GM12878 (cell line): ENCODE measurements around the gene HMCN2. TPM values are rescaled to one million over a fixed set of nuclear protein-coding genes. Genes with fewer than 3 reads are reported as not detected.

Source experiments
- ATAC-seq: fragments of 200-7000 bp; cut with Tn5 transposase; 3 replicates; pipeline ENCODE4 v1.9.1; 2020; ENCODE audit warnings: mild to moderate bottlenecking, moderate library complexity
- BruUV-seq: library from RNA; stranded (reverse); fragments of 400-500 nt; replicated peaks from 2 replicates; lab custom pipeline; 2021; lab: Mats Ljungman, UMichigan
- CTCF ChIA-PET: fragments of 300-600 bp; sonication (Branson Sonifier 250); formaldehyde crosslinking; extraction: SDS; loops from one replicate; lab custom pipeline; 2021; ENCODE audit warnings: inconsistent platforms; lab: Yijun Ruan, JAX
- POLR2A ChIA-PET: fragments of 350-600 bp; formaldehyde crosslinking; extraction: SDS; loops from one replicate; lab custom pipeline; 2021; ENCODE audit warnings: inconsistent platforms; lab: Charles Lee
- RAD21 ChIA-PET: fragments of 300-600 bp; sonication (Branson Sonifier 250); formaldehyde crosslinking; loops from one replicate; lab custom pipeline; 2023; ENCODE audit warnings: antibody characterized with exemption; ENCODE audit not compliant: unreplicated experiment; lab: Charles Lee
- SMC1A ChIA-PET: fragments of 300-600 bp; sonication (Branson Sonifier 250); formaldehyde crosslinking; loops from one replicate; lab custom pipeline; 2023; ENCODE audit not compliant: unreplicated experiment, uncharacterized antibody; lab: Charles Lee
- DNase-seq: peaks from one replicate; pipeline ENCODE4 v3.0.0-alpha.2; 2011; ENCODE audit warnings: low read depth, low spot score
- FAIRE-seq: peaks from 3 replicates; lab custom pipeline; 2011; peaks lifted over from hg19 to GRCh38; lab: Jason Lieb, UNC
- H2AFZ ChIP-seq: 2 replicates; pipeline ENCODE4 v1.6.0; 2011; ENCODE audit warnings: low read depth, low read length, control low read depth; ENCODE audit not compliant: control insufficient read depth
- H3K27ac ChIP-seq: 2 replicates; pipeline ENCODE4 v1.5.1; 2011; ENCODE audit warnings: control low read depth; ENCODE audit not compliant: control insufficient read depth, insufficient read depth
- H3K27me3 ChIP-seq, 2 experiments: replicated peaks in 1 of 2; 2 replicates each; pipeline versions ENCODE4 v1.6.0 to v1.6.1; 2011; ENCODE audit warnings: low read length in 1 of 2; ENCODE audit not compliant: control insufficient read depth in 2 of 2, insufficient read depth in 2 of 2
- H3K36me3 ChIP-seq, 2 experiments: 2 replicates each; pipeline ENCODE4 v1.5.1; 2011; ENCODE audit warnings: low read length in 1 of 2; ENCODE audit not compliant: control insufficient read depth in 2 of 2, insufficient read depth in 2 of 2
- H3K4me1 ChIP-seq: 2 replicates; pipeline ENCODE4 v1.6.1; 2011; ENCODE audit warnings: mild to moderate bottlenecking, low read length, moderate library complexity, mixed read lengths; ENCODE audit not compliant: control insufficient read depth, insufficient read depth
- H3K4me2 ChIP-seq: 2 replicates; pipeline ENCODE4 v1.6.0; 2011; ENCODE audit warnings: control low read depth; ENCODE audit not compliant: control insufficient read depth, insufficient read depth
- H3K4me3 ChIP-seq: fragments of 200-600 bp; sonication (generic); 2 replicates; pipeline ENCODE4 v1.5.1; 2016
- H3K79me2 ChIP-seq: 2 replicates; pipeline ENCODE4 v1.6.0; 2011; ENCODE audit warnings: low read length; ENCODE audit not compliant: control insufficient read depth, insufficient read depth
- H3K9ac ChIP-seq: 2 replicates; pipeline ENCODE4 v1.8.0; 2011; ENCODE audit warnings: low read length, control low read depth, mixed read lengths; ENCODE audit not compliant: control insufficient read depth, insufficient read depth
- H3K9me3 ChIP-seq: replicated peaks from 3 replicates; pipeline ENCODE4 v1.5.1; 2011; ENCODE audit warnings: mild to moderate bottlenecking, low read length; ENCODE audit not compliant: control insufficient read depth, insufficient read depth
- H4K20me1 ChIP-seq: 2 replicates; pipeline ENCODE4 v1.6.0; 2011; ENCODE audit not compliant: control insufficient read depth, insufficient read depth
- BHLHE40 ChIP-seq, 2 experiments: fragments of 450-650 bp in 1 of 2; IDR thresholded peaks; 2 replicates each; pipeline ENCODE4 v1.6.1; 2011 to 2017; ENCODE audit warnings: low read depth in 2 of 2, borderline replicate concordance in 1 of 2, improper control_type of control experiment in 1 of 2, low read length in 1 of 2, mild to moderate bottlenecking in 1 of 2
- GABPA ChIP-seq: IDR thresholded peaks from 2 replicates; pipeline ENCODE4 v1.6.1; 2014; ENCODE audit warnings: antibody characterized with exemption, low read depth, mild to moderate bottlenecking, inconsistent platforms
- YBX1 ChIP-seq: fragments of 450-650 bp; IDR thresholded peaks from 2 replicates; pipeline ENCODE4 v1.6.1; 2016; ENCODE audit warnings: antibody characterized with exemption
- WGBS: methylation state at CpG from one replicate; pipeline ENCODE4 v1.1.6; 2016; ENCODE audit warnings: low lambda C conversion rate; ENCODE audit not compliant: insufficient replicate concordance, insufficient coverage; ENCODE audit errors: missing lambda C conversion rate; 5-methylcytosine and 5-hydroxymethylcytosine counted together
- in situ Hi-C: fragments of 300-500 bp; cut with MboI; formaldehyde crosslinking; loops from 9 replicates; pipeline ENCODE4 v1.14.3; 2018; ENCODE audit warnings: mixed read lengths
- intact Hi-C: fragments of 100-400 bp; cut with micrococcal nuclease; formaldehyde crosslinking; loops from one replicate; pipeline ENCODE4 v1.14.2; 2022; ENCODE audit not compliant: unreplicated experiment
- polyA plus RNA-seq, 11 experiments: library from polyadenylated mRNA; depleted of rRNA in 4 of 11; unstranded in 6 of 11; stranded (reverse) in 5 of 11; fragments of >200 nt; fragmentation: Nextera tagmentation in 4 of 11; fragmentation: Illumina TruSeq in 1 of 11; extraction: Ambion mirVana in 4 of 11; extraction: Trizol in 1 of 11; gene quantifications; 1 replicate in 1 of 11; 2 replicates in 10 of 11; pipeline versions ENCODE4 v1.2.1 to v1.2.3, GENCODE V29; 2011 to 2016; ENCODE audit warnings: inconsistent platforms in 2 of 11, missing spikeins in 2 of 11, low read depth in 1 of 11
- total RNA-seq, 4 experiments: library from RNA; depleted of rRNA in 3 of 4; stranded (reverse); fragments of >200 nt in 3 of 4; fragmentation: Illumina TruSeq in 1 of 4; extraction: Trizol in 1 of 4; gene quantifications; 2 replicates each; pipeline versions ENCODE4 v1.2.1 to v1.2.3, GENCODE V29; 2013 to 2021
- TF ChIP-seq, protein P1 (sequence below): fragments of 450-650 bp; IDR thresholded peaks from 2 replicates; pipeline ENCODE4 v1.6.1; 2016; ENCODE audit warnings: mild to moderate bottlenecking, moderate library complexity, borderline replicate concordance
- TF ChIP-seq, protein P2 (sequence below): fragments of 450-650 bp; IDR thresholded peaks from 2 replicates; pipeline ENCODE4 v1.6.1; 2016; ENCODE audit warnings: mild to moderate bottlenecking

The HMCN2 gene
- total and polyA plus RNA-seq, 10 of the 15 experiments (the other 5 are each of a cell fraction or from before 2014, with no cell fraction given): 0.04 TPM; not detected in 9

DNA sequence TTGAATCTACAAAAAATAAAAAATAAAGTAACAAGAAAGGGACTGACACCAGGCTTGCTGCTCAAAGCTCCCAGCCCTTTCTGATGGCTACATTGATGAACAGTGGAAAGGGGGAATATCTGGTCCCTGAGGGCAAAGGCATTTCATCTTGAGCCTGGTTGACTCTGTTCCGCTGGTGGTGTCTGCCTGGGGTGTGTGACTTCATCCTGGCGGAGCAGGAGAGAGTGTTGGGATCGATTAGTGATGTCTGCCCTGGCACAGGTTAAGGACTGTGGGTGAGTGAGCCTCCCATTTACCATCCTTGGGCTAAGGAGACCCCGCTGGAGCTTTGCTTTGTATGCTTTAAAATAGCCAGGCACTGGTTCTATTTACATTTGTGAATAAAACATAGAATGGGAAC, 122.3 kb downstream of the HMCN2 start (continued):
- TF ChIP-seq, protein P1, sequence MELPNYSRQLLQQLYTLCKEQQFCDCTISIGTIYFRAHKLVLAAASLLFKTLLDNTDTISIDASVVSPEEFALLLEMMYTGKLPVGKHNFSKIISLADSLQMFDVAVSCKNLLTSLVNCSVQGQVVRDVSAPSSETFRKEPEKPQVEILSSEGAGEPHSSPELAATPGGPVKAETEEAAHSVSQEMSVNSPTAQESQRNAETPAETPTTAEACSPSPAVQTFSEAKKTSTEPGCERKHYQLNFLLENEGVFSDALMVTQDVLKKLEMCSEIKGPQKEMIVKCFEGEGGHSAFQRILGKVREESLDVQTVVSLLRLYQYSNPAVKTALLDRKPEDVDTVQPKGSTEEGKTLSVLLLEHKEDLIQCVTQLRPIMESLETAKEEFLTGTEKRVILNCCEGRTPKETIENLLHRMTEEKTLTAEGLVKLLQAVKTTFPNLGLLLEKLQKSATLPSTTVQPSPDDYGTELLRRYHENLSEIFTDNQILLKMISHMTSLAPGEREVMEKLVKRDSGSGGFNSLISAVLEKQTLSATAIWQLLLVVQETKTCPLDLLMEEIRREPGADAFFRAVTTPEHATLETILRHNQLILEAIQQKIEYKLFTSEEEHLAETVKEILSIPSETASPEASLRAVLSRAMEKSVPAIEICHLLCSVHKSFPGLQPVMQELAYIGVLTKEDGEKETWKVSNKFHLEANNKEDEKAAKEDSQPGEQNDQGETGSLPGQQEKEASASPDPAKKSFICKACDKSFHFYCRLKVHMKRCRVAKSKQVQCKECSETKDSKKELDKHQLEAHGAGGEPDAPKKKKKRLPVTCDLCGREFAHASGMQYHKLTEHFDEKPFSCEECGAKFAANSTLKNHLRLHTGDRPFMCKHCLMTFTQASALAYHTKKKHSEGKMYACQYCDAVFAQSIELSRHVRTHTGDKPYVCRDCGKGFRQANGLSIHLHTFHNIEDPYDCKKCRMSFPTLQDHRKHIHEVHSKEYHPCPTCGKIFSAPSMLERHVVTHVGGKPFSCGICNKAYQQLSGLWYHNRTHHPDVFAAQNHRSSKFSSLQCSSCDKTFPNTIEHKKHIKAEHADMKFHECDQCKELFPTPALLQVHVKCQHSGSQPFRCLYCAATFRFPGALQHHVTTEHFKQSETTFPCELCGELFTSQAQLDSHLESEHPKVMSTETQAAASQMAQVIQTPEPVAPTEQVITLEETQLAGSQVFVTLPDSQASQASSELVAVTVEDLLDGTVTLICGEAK: no peak
- TF ChIP-seq BHLHE40 (IDR thresholded peaks at IDR 0.05; ENCODE audit: borderline replicate concordance in 1 of 2, low read depth in 2 of 2, low read length in 1 of 2) (no peak), YBX1 (no peak)

DNA sequence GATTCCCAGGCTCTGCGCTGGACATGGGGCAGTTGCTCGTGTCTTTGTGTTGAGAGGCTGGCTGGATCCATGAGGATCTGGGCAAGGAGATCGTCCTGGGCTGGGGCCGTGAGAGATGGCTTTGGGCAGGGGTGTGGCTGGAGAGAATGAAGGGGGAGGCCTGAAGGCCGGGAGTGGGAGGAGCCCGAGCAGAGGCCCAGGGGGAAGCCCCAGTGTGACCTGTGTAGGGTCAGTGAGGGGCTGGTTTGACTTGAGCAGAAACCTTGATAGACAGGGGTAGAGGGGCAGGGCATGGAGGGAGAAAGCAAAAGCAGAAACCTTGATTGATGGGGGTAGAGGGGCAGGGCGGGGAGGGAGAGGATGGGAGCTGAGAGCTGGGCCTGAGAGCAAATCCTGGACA, 124.8 kb downstream of the HMCN2 start:
- H3K9ac ChIP-seq: no peak overlapping the region
- intact Hi-C loops (no loop called here), in situ Hi-C loops (no loop called here)
- no peaks in the 10 kb centered on the region for H3K9me3 ChIP-seq
- no peak overlapping the region for H3K27ac ChIP-seq
- ChIA-PET CTCF (no interaction called here), RAD21 (no interaction called here), SMC1A (no interaction called here), POLR2A (no interaction called here)
- 11% methylated on average over 6 of the region's 7 CpGs for WGBS
- no peaks in the 10 kb centered on the region for H3K27me3 ChIP-seq
- TF ChIP-seq GABPA: no peak
- TF ChIP-seq, protein P2, sequence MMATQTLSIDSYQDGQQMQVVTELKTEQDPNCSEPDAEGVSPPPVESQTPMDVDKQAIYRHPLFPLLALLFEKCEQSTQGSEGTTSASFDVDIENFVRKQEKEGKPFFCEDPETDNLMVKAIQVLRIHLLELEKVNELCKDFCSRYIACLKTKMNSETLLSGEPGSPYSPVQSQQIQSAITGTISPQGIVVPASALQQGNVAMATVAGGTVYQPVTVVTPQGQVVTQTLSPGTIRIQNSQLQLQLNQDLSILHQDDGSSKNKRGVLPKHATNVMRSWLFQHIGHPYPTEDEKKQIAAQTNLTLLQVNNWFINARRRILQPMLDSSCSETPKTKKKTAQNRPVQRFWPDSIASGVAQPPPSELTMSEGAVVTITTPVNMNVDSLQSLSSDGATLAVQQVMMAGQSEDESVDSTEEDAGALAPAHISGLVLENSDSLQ: 0 out of 2 replicates have a peak, but pooled peaks have one; percentile 12
- no peak for DNase-seq
- H3K4me1 ChIP-seq: no peaks in the 10 kb centered on the region
- no peaks in the 10 kb centered on the region for H3K79me2 ChIP-seq
- no peak overlapping the region for H3K4me3 ChIP-seq
- no peak for ATAC-seq
- H4K20me1 ChIP-seq: no peaks in the 10 kb centered on the region
- no peak overlapping the region for H3K4me2 ChIP-seq
- no peaks in the 10 kb centered on the region for H3K36me3 ChIP-seq
- no TSS peak for BruUV-seq
- no peak overlapping the region for H2AFZ ChIP-seq
- no peak for FAIRE-seq
